ENCODE data around the gene RNF207. TPM values are rescaled to one million over a fixed set of nuclear protein-coding genes. Genes with fewer than 3 reads are reported as not detected.

The RNF207 gene
- polyA plus RNA-seq, 1 donor from 2014 or later = 3.5 TPM

- H3K4me2 ChIP-seq (ENCODE audit: low read length) = no peak overlapping the region
- no peak overlapping the region for H3K27ac ChIP-seq (ENCODE audit: low read length)
These were observed 20.1 kb upstream of the RNF207 start for GRCh38 chr1:6185635-6186382.

GRCh38 chr1:6188466-6188865 lies 17.5 kb upstream of the RNF207 start:
- Histone ChIP-seq H3K4me3 (ENCODE audit: low read length) (no peak overlapping the region), H2AFZ (ENCODE audit: low read depth, low read length) (no peak overlapping the region), H3K27me3 (ENCODE audit: insufficient read depth, low read depth, low read length) (no peaks in the 10 kb centered on the region), H3K36me3 (ENCODE audit: insufficient read depth, low read length) (no peaks in the 10 kb centered on the region), H3K27ac (ENCODE audit: low read length) (no peak overlapping the region), H4K20me1 (ENCODE audit: insufficient read depth) (no peaks in the 10 kb centered on the region), H3K4me2 (ENCODE audit: low read length) (no peak overlapping the region), H3K9me2 (ENCODE audit: insufficient read depth, low read length) (no peaks in the 10 kb centered on the region), H3K9me3 (ENCODE audit: low read length) (no peaks in the 10 kb centered on the region), H3F3A (ENCODE audit: insufficient read depth, low read length, poor library complexity, severe bottlenecking) (no peaks in the 10 kb centered on the region), H3K9ac (ENCODE audit: low read length) (no peak overlapping the region), H3K79me2 (replicated peaks; ENCODE audit: insufficient read depth, low read length) (no peaks in the 10 kb centered on the region)
- TF ChIP-seq TAF1 (IDR thresholded peaks at IDR 0.05; ENCODE audit: low read depth) (no peak), RAD21 (conservative IDR thresholded peaks at IDR 0.05) (no peak), SMC3 (conservative IDR thresholded peaks at IDR 0.05; ENCODE audit: poor library complexity) (no peak)

More at GRCh38 chr1:6185635-6186382, 20.1 kb upstream of the RNF207 start:
- Histone ChIP-seq H3K9me2 (ENCODE audit: insufficient read depth, low read length) (no peaks in the 10 kb centered on the region), H3K27me3 (ENCODE audit: insufficient read depth, low read depth, low read length) (peaks cover 14% of the 10 kb centered on the region), H3F3A (ENCODE audit: insufficient read depth, low read length, poor library complexity, severe bottlenecking) (no peaks in the 10 kb centered on the region), H3K36me3 (ENCODE audit: insufficient read depth, low read length) (no peaks in the 10 kb centered on the region), H3K79me2 (replicated peaks; ENCODE audit: insufficient read depth, low read length) (no peaks in the 10 kb centered on the region), H3K4me3 (ENCODE audit: low read length) (no peak overlapping the region), H2AFZ (ENCODE audit: low read depth, low read length) (no peak overlapping the region), H4K20me1 (ENCODE audit: insufficient read depth) (no peaks in the 10 kb centered on the region), H3K9me3 (ENCODE audit: low read length) (no peaks in the 10 kb centered on the region), H3K9ac (ENCODE audit: low read length) (no peak overlapping the region)
- no peak for TF ChIP-seq TAF1 (IDR thresholded peaks at IDR 0.05; ENCODE audit: low read depth)
- TF ChIP-seq RAD21 (conservative IDR thresholded peaks at IDR 0.05) = peak; percentile 79
- TF ChIP-seq CTCF (IDR thresholded peaks at IDR 0.05; ENCODE audit: poor library complexity, severe bottlenecking) = peak; percentile 80
- TF ChIP-seq SMC3 (conservative IDR thresholded peaks at IDR 0.05; ENCODE audit: poor library complexity) = peak; percentile 84

GRCh38 chr1:6191968-6192367 lies 14.0 kb upstream of the RNF207 start:
- Histone ChIP-seq H3K9me3 (ENCODE audit: low read length) (no peaks in the 10 kb centered on the region), H3K4me2 (ENCODE audit: low read length) (no peak overlapping the region), H3K27me3 (ENCODE audit: insufficient read depth, low read depth, low read length) (no peaks in the 10 kb centered on the region), H3K36me3 (ENCODE audit: insufficient read depth, low read length) (no peaks in the 10 kb centered on the region), H3F3A (ENCODE audit: insufficient read depth, low read length, poor library complexity, severe bottlenecking) (no peaks in the 10 kb centered on the region), H3K27ac (ENCODE audit: low read length) (no peak overlapping the region), H3K9me2 (ENCODE audit: insufficient read depth, low read length) (no peaks in the 10 kb centered on the region), H3K9ac (ENCODE audit: low read length) (no peak overlapping the region), H3K4me3 (ENCODE audit: low read length) (no peak overlapping the region), H2AFZ (ENCODE audit: low read depth, low read length) (no peak overlapping the region), H3K79me2 (replicated peaks; ENCODE audit: insufficient read depth, low read length) (no peaks in the 10 kb centered on the region), H4K20me1 (ENCODE audit: insufficient read depth) (no peaks in the 10 kb centered on the region)
- no peak for TF ChIP-seq EP300 (conservative IDR thresholded peaks at IDR 0.05; ENCODE audit: poor library complexity, severe bottlenecking)
- no peak for TF ChIP-seq CTCF (IDR thresholded peaks at IDR 0.05; ENCODE audit: poor library complexity, severe bottlenecking)
- no peak for TF ChIP-seq POLR2AphosphoS5 (IDR thresholded peaks at IDR 0.05)
- no peak for TF ChIP-seq MXI1 (conservative IDR thresholded peaks at IDR 0.05; ENCODE audit: poor library complexity, severe bottlenecking)
- no peak for TF ChIP-seq RAD21 (conservative IDR thresholded peaks at IDR 0.05)
- TF ChIP-seq SMC3 (conservative IDR thresholded peaks at IDR 0.05; ENCODE audit: poor library complexity) = no peak
- no peak for TF ChIP-seq TAF1 (IDR thresholded peaks at IDR 0.05; ENCODE audit: low read depth)
- no peak for TF ChIP-seq REST (IDR thresholded peaks at IDR 0.05; ENCODE audit: borderline replicate concordance)
- no peak for TF ChIP-seq EZH2 (IDR thresholded peaks at IDR 0.05; ENCODE audit: borderline replicate concordance, insufficient read depth, low read length, poor library complexity, severe bottlenecking)
